Panc1 (cell line): Measurements from ENCODE around the gene COL1A1.

Experiments used
- POLR2AphosphoS5 ChIP-seq: IDR thresholded peaks from 2 replicates; pipeline ENCODE4 v1.6.1; 2012; ENCODE audit warnings: mild to moderate bottlenecking, low read depth, low read length, moderate library complexity
- TF ChIP-seq, protein P1 (sequence below): fragments of 450-650 bp; IDR thresholded peaks from 2 replicates; pipeline ENCODE4 v1.5.1; 2017; ENCODE audit warnings: mild to moderate bottlenecking

DNA sequence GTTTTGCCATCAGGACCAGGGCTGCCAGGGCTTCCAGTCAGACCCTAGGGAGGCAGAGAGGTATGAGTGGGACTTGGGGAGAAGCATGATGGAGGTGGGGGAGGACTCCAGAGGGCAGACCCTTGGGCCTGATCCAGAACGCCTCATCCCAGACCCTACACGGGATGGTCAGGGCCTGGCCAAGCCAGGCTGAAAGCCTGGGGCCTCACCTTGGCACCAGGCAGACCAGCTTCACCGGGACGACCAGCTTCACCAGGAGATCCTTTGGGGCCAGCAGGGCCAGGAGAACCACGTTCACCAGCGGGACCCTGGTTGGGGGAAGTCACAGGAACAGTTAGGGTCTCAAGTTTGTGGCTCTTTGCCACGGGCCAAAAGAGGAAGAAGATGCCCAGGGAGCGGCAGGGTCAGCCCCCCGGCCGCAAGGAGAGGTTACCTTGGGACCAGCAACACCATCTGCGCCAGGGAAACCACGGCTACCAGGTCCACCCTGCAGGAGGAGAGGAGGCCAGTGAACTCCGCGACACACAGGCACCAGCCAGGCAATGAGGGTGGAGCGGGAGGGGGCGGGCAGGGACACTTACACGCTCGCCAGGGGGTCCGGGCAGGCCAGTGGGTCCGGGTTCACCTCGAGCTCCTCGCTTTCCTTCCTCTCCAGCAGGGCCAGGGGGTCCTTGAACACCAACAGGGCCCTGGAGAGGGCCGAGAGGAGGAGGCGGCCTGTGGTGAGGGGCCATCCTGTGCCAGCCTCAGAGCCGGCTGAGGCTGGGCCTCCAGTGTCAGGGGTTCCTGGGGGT is 7.1 kb downstream of the COL1A1 start:
- TF ChIP-seq, protein P1, sequence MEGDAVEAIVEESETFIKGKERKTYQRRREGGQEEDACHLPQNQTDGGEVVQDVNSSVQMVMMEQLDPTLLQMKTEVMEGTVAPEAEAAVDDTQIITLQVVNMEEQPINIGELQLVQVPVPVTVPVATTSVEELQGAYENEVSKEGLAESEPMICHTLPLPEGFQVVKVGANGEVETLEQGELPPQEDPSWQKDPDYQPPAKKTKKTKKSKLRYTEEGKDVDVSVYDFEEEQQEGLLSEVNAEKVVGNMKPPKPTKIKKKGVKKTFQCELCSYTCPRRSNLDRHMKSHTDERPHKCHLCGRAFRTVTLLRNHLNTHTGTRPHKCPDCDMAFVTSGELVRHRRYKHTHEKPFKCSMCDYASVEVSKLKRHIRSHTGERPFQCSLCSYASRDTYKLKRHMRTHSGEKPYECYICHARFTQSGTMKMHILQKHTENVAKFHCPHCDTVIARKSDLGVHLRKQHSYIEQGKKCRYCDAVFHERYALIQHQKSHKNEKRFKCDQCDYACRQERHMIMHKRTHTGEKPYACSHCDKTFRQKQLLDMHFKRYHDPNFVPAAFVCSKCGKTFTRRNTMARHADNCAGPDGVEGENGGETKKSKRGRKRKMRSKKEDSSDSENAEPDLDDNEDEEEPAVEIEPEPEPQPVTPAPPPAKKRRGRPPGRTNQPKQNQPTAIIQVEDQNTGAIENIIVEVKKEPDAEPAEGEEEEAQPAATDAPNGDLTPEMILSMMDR, result no peak
- TF ChIP-seq POLR2AphosphoS5, result no peak
